HG02884 (cell line): ENCODE data around the gene BPI.
"Not testable (repeated sequence)": the region's sequence is repeated elsewhere in the genome, so short reads cannot be mapped to it uniquely, and the experiment has no call there.

Experiments used
- ATAC-seq: cut with Tn5 transposase; IDR thresholded peaks from one replicate; pipeline ENCODE4 v1.9.1; 2021; ENCODE audit warnings: mild to moderate bottlenecking, moderate library complexity; ENCODE audit not compliant: unreplicated experiment

BPI gene

GRCh38 chr20:38277691-38278090 lies 26.3 kb upstream of the BPI start:
- ATAC-seq = no peak

- no peak for ATAC-seq
Observed at GRCh38 chr20:38278131-38278530, 25.8 kb upstream of the BPI start.

GRCh38 chr20:38278763-38279162 lies 25.2 kb upstream of the BPI start:
- ATAC-seq = no peak

GRCh38 chr20:38281176-38281915 lies 22.6 kb upstream of the BPI start:
- ATAC-seq = not testable (repeated sequence)

- no peak for ATAC-seq
Observed at GRCh38 chr20:38283236-38283635, 20.7 kb upstream of the BPI start.

- not testable (repeated sequence) for ATAC-seq
Observed at GRCh38 chr20:38284066-38284650, 19.8 kb upstream of the BPI start.

- ATAC-seq = no peak
Observed at GRCh38 chr20:38284893-38285444, 19.0 kb upstream of the BPI start.

GRCh38 chr20:38286586-38287531 lies 17.1 kb upstream of the BPI start:
- ATAC-seq = no peak

- ATAC-seq = no peak
Observed at GRCh38 chr20:38290829-38291814, 12.8 kb upstream of the BPI start.

- ATAC-seq = no peak
Observed at GRCh38 chr20:38291966-38292365, 12.0 kb upstream of the BPI start.

- ATAC-seq = no peak
Observed at GRCh38 chr20:38293491-38294065, 10.4 kb upstream of the BPI start.

- ATAC-seq = no peak
Observed at GRCh38 chr20:38294076-38294591, 9.8 kb upstream of the BPI start.

GRCh38 chr20:38295811-38296210 lies 8.1 kb upstream of the BPI start:
- ATAC-seq = no peak

- ATAC-seq = no peak
Observed at GRCh38 chr20:38296433-38296832, 7.5 kb upstream of the BPI start.

GRCh38 chr20:38297916-38298674 lies 5.9 kb upstream of the BPI start:
- no peak for ATAC-seq

GRCh38 chr20:38298768-38299288 lies 5.1 kb upstream of the BPI start:
- ATAC-seq = no peak

- ATAC-seq = no peak
Observed at GRCh38 chr20:38299963-38300362, 4.0 kb upstream of the BPI start.

- no peak for ATAC-seq
Observed at GRCh38 chr20:38300438-38300837, 3.5 kb upstream of the BPI start.

- ATAC-seq = no peak
Observed at GRCh38 chr20:38301309-38301708, 2.6 kb upstream of the BPI start.
